Measurements from ENCODE around the gene PIGU. TPM values are rescaled to one million over a fixed set of nuclear protein-coding genes. Genes with fewer than 3 reads are reported as not detected.
"Not testable (repeated sequence)": the region's sequence is repeated elsewhere in the genome, so short reads cannot be mapped to it uniquely, and the experiment has no call there.

Gene PIGU
- total RNA-seq, 1 experiment from 2014 or later, result 25.1 TPM

GRCh38 chr20:34514034-34514433, 162.9 kb downstream of the PIGU start:
- CTCF ChIA-PET; H3K4me1 ChIP-seq (ENCODE audit: control insufficient read depth in 1 of 2, insufficient read depth in 2 of 2, low read length in 2 of 2); H3K9me2 ChIP-seq (ENCODE audit: insufficient read depth); intact Hi-C loops (cut with micrococcal nuclease); H4K20me1 ChIP-seq (ENCODE audit: insufficient read depth); H2AFZ ChIP-seq (ENCODE audit: low read depth, low read length, poor library complexity, severe bottlenecking); H3K4me2 ChIP-seq (ENCODE audit: low read length); H3K9me3 ChIP-seq (ENCODE audit: control insufficient read depth in 1 of 2, insufficient read depth in 1 of 2, low read depth in 1 of 2, low read length in 2 of 2); H3K9ac ChIP-seq (ENCODE audit: low read length); H3K27me3 ChIP-seq (ENCODE audit: insufficient read depth, low read length); DNase-seq (ENCODE audit: low read depth, low spot score); H3K4me3 ChIP-seq (replicated peaks in 1 of 2; ENCODE audit: low read depth in 1 of 2, low read length in 2 of 2); H3K36me3 ChIP-seq (ENCODE audit: control insufficient read depth in 1 of 2, insufficient read depth in 2 of 2, low read length in 2 of 2); H3K27ac ChIP-seq (ENCODE audit: low read depth, low read length); POLR2A ChIA-PET; ATAC-seq; RAD21 ChIA-PET (ENCODE audit: low non-redundant PET in 1 of 2, low total read pairs in 2 of 2, uncharacterized antibody in 2 of 2, unreplicated experiment in 2 of 2); BruUV-seq (replicated peaks): not testable (repeated sequence)
- H3K79me2 ChIP-seq (ENCODE audit: insufficient read depth, low read length), result peaks cover 26% of the 10 kb centered on the region

- CTCF ChIA-PET, result no interaction called here
- BruUV-seq (replicated peaks), result no TSS peak
Measured at GRCh38 chr20:34512955-34513419, 163.9 kb downstream of the PIGU start.

More at GRCh38 chr20:34512955-34513419, 163.9 kb downstream of the PIGU start:
- Histone ChIP-seq H3K79me2 (ENCODE audit: insufficient read depth, low read length) (peaks cover 16% of the 10 kb centered on the region), H3K4me2 (ENCODE audit: low read length) (no peak overlapping the region), H3K36me3 (ENCODE audit: control insufficient read depth in 1 of 2, insufficient read depth in 2 of 2, low read length in 2 of 2) (peaks cover 6 to 9% of the 10 kb centered on the region in 2 experiments; a peak in 3 of 4 replicates), H3K9ac (ENCODE audit: low read length) (no peak overlapping the region), H2AFZ (ENCODE audit: low read depth, low read length, poor library complexity, severe bottlenecking) (no peak overlapping the region), H3K27ac (ENCODE audit: low read depth, low read length) (no peak overlapping the region), H3K9me2 (ENCODE audit: insufficient read depth) (no peaks in the 10 kb centered on the region), H3K9me3 (ENCODE audit: control insufficient read depth in 1 of 2, insufficient read depth in 1 of 2, low read depth in 1 of 2, low read length in 2 of 2) (no peaks in the 10 kb centered on the region), H3K27me3 (ENCODE audit: insufficient read depth, low read length) (no peaks in the 10 kb centered on the region), H3K4me1 (ENCODE audit: control insufficient read depth in 1 of 2, insufficient read depth in 2 of 2, low read length in 2 of 2) (peaks cover 4 to 7% of the 10 kb centered on the region in 2 experiments; a peak in 3 of 4 replicates), H4K20me1 (ENCODE audit: insufficient read depth) (no peaks in the 10 kb centered on the region), H3K4me3 (replicated peaks in 1 of 2; ENCODE audit: low read depth in 1 of 2, low read length in 2 of 2) (no peak overlapping the region)
- TF ChIP-seq TCF7L2 (IDR thresholded peaks at IDR 0.05; ENCODE audit: borderline replicate concordance, extremely low read depth, insufficient read depth, insufficient read length), result no peak
- no peak for TF ChIP-seq CEBPB (IDR thresholded peaks at IDR 0.05; ENCODE audit: low read depth)
- no peak for TF ChIP-seq POLR2A (IDR thresholded peaks at IDR 0.05; ENCODE audit: borderline replicate concordance, extremely low read depth, insufficient read depth, insufficient read length)
- TF ChIP-seq RAD21 (IDR thresholded peaks at IDR 0.05; ENCODE audit: low read depth), result no peak
- no peak for TF ChIP-seq EZH2 (IDR thresholded peaks at IDR 0.05)
- TF ChIP-seq POLR2AphosphoS5 (IDR thresholded peaks at IDR 0.05; ENCODE audit: low read depth, low read length), result no peak
- no peak for TF ChIP-seq JUND (IDR thresholded peaks at IDR 0.05)
- no peak for TF ChIP-seq YY1 (IDR thresholded peaks at IDR 0.05; ENCODE audit: extremely low read depth, insufficient replicate concordance, low read depth, low read length)
- no peak for TF ChIP-seq EGR1 (IDR thresholded peaks at IDR 0.05; ENCODE audit: low read depth)
- TF ChIP-seq SRF (IDR thresholded peaks at IDR 0.05; ENCODE audit: low read depth), result no peak
- ChIA-PET POLR2A (no interaction called here), RAD21 (ENCODE audit: low non-redundant PET in 1 of 2, low total read pairs in 2 of 2, uncharacterized antibody in 2 of 2, unreplicated experiment in 2 of 2) (no interaction called here)
- intact Hi-C loops (cut with micrococcal nuclease), result no loop called here
- DNase-seq (ENCODE audit: low read depth, low spot score) (no peak), ATAC-seq (no peak)
